Liver (tissue), 3 donors: ENCODE measurements around the gene NFATC1.

Experiments
- FOXA1 ChIP-seq: IDR thresholded peaks from 2 replicates; pipeline ENCODE4 v1.6.1; 2016; ENCODE audit warnings: antibody characterized with exemption
- FOXA2 ChIP-seq: IDR thresholded peaks from 2 replicates; pipeline ENCODE4 v1.6.1; 2016; ENCODE audit warnings: antibody characterized with exemption
- GABPA ChIP-seq, 2 donors: IDR thresholded peaks in 1 of 2; conservative IDR thresholded peaks in 1 of 2; 2 replicates each; pipeline ENCODE4 v1.6.1; 2016; ENCODE audit warnings: antibody characterized with exemption in 2 of 2, mild to moderate bottlenecking in 1 of 2, moderate library complexity in 1 of 2
- NR2F2 ChIP-seq: IDR thresholded peaks from 2 replicates; pipeline ENCODE4 v1.6.1; 2016; ENCODE audit warnings: antibody characterized with exemption
- RXRA ChIP-seq, 2 donors: IDR thresholded peaks; 2 replicates each; pipeline ENCODE4 v1.6.1; 2017 to 2018; ENCODE audit warnings: antibody characterized with exemption in 2 of 2, mild to moderate bottlenecking in 1 of 2
- TAF1 ChIP-seq: conservative IDR thresholded peaks from 2 replicates; pipeline ENCODE4 v1.6.1; 2016; ENCODE audit warnings: antibody characterized with exemption, mild to moderate bottlenecking
- YY1 ChIP-seq: IDR thresholded peaks from 2 replicates; pipeline ENCODE4 v1.6.1; 2016; ENCODE audit warnings: antibody characterized with exemption, mild to moderate bottlenecking
- TF ChIP-seq, protein P1 (sequence below): fragments of 150-350 bp; IDR thresholded peaks from 2 replicates; pipeline ENCODE4 v1.5.1; 2017; ENCODE audit warnings: improper control_type of control experiment, low read depth, low read length; ENCODE audit not compliant: missing input control
- TF ChIP-seq, protein P2 (sequence below): IDR thresholded peaks from 2 replicates; pipeline ENCODE4 v1.6.1; 2016; ENCODE audit warnings: antibody characterized with exemption
- TF ChIP-seq, protein P3 (sequence below): IDR thresholded peaks from 2 replicates; pipeline ENCODE4 v1.6.1; 2016; ENCODE audit warnings: antibody characterized with exemption, mild to moderate bottlenecking
- TF ChIP-seq, protein P4 (sequence below): IDR thresholded peaks from 2 replicates; pipeline ENCODE4 v1.6.1; 2016; ENCODE audit warnings: antibody characterized with exemption
- donor health status: healthy.
- donor health status: healthy.

GRCh38 chr18:79479116-79479760 is 83.5 kb downstream of the NFATC1 start:
- TF ChIP-seq, protein P1, sequence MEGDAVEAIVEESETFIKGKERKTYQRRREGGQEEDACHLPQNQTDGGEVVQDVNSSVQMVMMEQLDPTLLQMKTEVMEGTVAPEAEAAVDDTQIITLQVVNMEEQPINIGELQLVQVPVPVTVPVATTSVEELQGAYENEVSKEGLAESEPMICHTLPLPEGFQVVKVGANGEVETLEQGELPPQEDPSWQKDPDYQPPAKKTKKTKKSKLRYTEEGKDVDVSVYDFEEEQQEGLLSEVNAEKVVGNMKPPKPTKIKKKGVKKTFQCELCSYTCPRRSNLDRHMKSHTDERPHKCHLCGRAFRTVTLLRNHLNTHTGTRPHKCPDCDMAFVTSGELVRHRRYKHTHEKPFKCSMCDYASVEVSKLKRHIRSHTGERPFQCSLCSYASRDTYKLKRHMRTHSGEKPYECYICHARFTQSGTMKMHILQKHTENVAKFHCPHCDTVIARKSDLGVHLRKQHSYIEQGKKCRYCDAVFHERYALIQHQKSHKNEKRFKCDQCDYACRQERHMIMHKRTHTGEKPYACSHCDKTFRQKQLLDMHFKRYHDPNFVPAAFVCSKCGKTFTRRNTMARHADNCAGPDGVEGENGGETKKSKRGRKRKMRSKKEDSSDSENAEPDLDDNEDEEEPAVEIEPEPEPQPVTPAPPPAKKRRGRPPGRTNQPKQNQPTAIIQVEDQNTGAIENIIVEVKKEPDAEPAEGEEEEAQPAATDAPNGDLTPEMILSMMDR, result no peak
- TF ChIP-seq YY1 (no peak), RXRA (IDR thresholded peaks at IDR 0.05) (no peak), TAF1 (no peak), FOXA2 (no peak), FOXA1 (no peak), GABPA (IDR thresholded peaks at IDR 0.05 in 1 of 2, conservative IDR thresholded peaks at IDR 0.05 in 1 of 2) (no peak), NR2F2 (no peak)
- TF ChIP-seq, protein P2, sequence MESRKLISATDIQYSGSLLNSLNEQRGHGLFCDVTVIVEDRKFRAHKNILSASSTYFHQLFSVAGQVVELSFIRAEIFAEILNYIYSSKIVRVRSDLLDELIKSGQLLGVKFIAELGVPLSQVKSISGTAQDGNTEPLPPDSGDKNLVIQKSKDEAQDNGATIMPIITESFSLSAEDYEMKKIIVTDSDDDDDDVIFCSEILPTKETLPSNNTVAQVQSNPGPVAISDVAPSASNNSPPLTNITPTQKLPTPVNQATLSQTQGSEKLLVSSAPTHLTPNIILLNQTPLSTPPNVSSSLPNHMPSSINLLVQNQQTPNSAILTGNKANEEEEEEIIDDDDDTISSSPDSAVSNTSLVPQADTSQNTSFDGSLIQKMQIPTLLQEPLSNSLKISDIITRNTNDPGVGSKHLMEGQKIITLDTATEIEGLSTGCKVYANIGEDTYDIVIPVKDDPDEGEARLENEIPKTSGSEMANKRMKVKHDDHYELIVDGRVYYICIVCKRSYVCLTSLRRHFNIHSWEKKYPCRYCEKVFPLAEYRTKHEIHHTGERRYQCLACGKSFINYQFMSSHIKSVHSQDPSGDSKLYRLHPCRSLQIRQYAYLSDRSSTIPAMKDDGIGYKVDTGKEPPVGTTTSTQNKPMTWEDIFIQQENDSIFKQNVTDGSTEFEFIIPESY, result no peak
- TF ChIP-seq, protein P3, sequence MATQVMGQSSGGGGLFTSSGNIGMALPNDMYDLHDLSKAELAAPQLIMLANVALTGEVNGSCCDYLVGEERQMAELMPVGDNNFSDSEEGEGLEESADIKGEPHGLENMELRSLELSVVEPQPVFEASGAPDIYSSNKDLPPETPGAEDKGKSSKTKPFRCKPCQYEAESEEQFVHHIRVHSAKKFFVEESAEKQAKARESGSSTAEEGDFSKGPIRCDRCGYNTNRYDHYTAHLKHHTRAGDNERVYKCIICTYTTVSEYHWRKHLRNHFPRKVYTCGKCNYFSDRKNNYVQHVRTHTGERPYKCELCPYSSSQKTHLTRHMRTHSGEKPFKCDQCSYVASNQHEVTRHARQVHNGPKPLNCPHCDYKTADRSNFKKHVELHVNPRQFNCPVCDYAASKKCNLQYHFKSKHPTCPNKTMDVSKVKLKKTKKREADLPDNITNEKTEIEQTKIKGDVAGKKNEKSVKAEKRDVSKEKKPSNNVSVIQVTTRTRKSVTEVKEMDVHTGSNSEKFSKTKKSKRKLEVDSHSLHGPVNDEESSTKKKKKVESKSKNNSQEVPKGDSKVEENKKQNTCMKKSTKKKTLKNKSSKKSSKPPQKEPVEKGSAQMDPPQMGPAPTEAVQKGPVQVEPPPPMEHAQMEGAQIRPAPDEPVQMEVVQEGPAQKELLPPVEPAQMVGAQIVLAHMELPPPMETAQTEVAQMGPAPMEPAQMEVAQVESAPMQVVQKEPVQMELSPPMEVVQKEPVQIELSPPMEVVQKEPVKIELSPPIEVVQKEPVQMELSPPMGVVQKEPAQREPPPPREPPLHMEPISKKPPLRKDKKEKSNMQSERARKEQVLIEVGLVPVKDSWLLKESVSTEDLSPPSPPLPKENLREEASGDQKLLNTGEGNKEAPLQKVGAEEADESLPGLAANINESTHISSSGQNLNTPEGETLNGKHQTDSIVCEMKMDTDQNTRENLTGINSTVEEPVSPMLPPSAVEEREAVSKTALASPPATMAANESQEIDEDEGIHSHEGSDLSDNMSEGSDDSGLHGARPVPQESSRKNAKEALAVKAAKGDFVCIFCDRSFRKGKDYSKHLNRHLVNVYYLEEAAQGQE, result no peak
- TF ChIP-seq, protein P4, sequence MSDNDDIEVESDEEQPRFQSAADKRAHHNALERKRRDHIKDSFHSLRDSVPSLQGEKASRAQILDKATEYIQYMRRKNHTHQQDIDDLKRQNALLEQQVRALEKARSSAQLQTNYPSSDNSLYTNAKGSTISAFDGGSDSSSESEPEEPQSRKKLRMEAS, result no peak
